GM21526 (cell line): ENCODE results near the gene HEY2.

ENCODE experiments used
- ATAC-seq: cut with Tn5 transposase; IDR thresholded peaks from one replicate; pipeline ENCODE4 v1.9.1; 2021; ENCODE audit warnings: moderate library complexity; ENCODE audit not compliant: unreplicated experiment, low FRiP score

HEY2 gene

DNA sequence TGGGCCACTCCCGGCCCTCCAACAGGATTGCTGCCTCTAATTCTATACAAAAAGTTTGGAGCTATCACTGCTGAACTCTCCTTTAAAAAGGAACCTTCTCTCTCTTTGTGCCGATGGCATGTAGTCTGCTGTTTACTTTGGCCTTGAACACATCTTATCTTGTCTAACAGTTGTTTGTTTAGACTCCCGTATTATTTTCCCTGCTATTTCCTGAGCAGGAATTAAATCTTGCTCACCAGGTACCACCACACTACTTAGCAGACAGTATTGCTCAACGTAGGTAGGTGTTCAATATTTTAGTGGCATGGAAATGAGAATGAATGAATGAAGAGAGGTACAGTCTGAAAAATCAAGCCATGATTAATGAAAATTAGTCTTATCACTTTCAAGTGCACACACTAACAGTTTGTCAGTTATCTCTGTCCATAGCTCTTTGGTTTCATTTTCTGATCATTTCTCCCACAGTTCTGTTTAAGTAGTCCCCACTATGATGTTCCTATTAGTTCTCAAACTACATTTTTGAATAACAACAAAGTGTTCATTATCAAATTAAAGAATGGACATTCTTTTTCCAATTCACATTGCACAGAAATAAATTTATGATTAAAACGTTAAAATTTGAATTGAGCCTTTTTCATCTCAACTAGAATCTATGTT is 6.8 kb upstream of the HEY2 start:
- ATAC-seq: no peak

DNA sequence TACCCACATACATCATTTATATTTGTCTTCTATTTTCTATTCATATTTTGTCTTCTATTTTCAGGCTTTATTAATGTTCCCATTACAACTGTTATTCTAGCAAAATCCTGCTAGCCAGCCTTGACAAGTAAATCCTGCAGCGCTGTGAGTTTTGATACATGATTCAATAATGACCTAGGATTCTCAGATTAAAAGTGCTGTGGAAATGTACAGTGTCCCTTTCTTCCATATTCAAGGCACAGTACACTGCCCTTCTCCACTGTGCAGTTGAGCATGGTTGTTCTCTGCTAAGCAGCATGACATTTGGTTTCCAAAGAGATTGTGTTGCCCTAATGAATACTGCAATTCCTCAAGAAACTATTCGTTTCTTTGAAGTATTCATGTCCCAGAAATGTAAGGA is 5.8 kb upstream of the HEY2 start:
- no peak for ATAC-seq

GRCh38 chr6:125745281-125746018 is 4.0 kb upstream of the HEY2 start:
- no peak for ATAC-seq

DNA sequence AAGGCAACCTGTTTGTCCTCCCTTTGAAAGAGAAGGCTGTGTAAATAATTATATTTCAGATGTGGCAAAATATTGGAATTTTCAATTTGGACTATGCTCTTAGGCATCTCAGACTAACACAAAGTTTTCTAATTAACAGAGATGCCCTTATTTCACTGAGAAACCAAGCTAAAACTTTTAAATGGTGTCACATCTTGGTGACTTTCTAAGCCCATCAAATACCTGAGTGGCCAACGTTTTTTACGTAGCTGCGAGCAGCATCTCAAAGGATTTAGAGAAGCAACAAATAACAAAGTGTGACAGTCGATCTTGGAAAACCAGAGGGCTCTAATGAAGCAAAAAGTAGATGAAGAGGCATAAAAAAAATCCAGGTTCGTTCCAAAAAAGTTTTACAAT is 3.4 kb upstream of the HEY2 start:
- no peak for ATAC-seq

DNA sequence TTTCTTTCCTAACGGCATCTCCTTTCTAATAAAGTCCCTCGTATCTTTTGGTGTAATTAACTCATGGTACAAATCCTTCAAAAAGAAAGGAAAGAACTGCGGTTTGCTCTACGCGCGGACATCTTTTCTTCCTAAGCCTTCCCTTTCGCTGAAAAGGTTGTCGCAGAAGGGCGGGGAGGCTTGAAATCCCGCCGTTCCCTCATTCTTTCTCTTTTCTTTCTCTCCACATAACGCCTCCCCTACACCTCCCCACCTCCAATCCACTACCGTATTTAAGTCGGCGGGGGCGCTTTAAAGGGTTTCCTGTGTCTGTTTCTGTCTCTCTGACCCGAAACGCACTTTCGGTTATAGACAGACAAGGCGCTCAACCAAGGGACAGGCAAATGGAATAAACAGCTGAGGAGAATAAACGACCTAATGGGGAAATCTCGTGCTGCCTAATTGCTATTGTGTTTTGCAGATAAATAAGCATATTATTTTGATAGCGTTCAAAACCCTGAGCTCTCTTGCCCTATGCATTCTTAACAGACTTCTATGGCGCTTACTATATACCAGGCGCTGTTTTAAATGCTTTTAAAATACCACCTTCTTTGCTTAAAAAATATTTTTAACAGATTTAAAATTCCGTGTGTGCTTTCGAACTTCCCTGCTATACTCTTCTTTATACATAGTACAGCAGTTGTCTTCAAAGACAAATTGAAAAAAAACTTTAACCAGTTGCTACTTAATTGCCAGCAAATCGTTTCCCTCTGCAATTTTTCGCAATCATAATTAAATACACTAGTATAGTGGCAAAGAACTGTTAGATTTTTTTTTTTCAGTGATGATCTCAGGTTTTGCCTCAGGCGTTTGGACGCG is 2.5 kb upstream of the HEY2 start:
- ATAC-seq: peak; percentile 66

GRCh38 chr6:125747589-125748405 is 1.6 kb upstream of the HEY2 start:
- peak; percentile 25 for ATAC-seq

GRCh38 chr6:125748406-125749172 is 843 bp upstream of the HEY2 start:
- ATAC-seq: no peak

- no peak for ATAC-seq
Observed at GRCh38 chr6:125749865-125750691, 646 bp downstream of the HEY2 start.

- ATAC-seq: no peak
Observed at GRCh38 chr6:125750692-125751333, 1.4 kb downstream of the HEY2 start.

- no peak for ATAC-seq
Observed at GRCh38 chr6:125751334-125751916, 2.0 kb downstream of the HEY2 start.

DNA sequence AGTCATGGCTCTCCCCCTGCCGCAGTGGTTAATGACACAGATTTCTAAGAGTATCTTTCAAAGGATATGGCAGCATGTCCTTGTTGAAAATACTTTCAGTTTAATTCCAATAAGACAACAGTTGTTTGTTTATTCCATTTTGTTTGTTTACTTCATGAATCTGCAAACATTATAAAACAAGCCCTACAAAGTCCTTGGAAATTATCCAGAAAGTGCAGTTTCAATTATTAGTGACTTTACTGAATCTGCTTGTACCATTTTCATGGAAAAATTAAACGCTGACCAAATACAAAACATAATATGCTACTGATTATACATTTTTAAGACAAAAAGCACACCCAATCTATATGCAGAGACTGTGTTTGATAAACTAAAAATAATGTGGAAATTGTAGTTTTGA is 3.3 kb downstream of the HEY2 start:
- ATAC-seq: no peak

DNA sequence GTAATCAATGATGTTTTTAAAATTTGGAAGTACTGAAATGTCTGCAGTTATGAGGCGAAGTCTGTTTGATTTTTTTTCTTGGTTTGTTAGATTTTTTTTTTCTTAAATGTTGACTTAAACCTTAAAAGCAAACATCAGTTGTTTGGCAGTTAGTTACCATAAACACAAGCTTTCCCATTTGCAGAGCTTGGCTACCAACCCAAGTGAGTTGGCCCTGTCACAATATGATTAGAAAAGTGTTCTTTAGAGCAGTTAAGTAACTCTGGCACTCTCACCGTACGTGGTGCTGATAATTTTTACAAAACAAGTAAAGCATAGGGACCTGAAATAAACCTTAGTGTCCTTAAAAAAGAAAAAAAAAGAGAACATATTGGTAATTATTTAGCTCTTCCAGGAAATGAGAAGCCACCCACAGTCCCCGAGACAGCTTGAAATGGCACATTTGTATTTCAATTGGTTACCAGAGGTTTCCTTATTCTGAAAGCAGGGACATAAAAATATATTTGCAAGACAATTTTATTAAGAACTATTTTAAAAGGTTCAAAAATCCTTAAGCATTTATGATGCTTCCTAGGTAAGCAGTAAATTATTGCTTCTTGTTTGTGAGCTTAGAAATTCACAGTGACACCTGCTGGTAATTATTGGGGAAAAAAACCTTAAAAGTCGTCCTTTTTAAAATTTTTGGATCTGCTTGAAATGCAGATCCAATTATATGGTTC is 3.9 kb downstream of the HEY2 start:
- no peak for ATAC-seq

GRCh38 chr6:125753937-125754259 is 4.5 kb downstream of the HEY2 start:
- ATAC-seq: no peak

DNA sequence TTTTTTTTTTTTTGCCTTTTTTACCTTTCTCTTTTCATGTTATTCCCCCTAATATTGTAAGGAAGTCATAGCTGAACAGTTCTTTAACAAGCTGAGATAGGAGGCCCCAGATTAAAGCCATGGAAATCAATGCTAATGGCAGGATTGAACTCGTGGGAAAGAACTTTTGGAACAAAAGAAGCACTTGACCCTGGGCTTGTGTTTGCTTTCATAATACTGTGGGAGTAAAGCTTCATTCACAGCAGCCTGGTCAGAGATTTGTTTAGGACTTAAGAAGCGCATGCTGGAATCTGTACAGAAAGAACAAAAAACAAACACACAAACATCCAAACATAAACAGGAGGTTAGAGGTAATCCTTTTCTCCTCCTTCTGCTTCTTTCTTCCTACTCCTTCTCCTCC is 5.1 kb downstream of the HEY2 start:
- ATAC-seq: no peak

DNA sequence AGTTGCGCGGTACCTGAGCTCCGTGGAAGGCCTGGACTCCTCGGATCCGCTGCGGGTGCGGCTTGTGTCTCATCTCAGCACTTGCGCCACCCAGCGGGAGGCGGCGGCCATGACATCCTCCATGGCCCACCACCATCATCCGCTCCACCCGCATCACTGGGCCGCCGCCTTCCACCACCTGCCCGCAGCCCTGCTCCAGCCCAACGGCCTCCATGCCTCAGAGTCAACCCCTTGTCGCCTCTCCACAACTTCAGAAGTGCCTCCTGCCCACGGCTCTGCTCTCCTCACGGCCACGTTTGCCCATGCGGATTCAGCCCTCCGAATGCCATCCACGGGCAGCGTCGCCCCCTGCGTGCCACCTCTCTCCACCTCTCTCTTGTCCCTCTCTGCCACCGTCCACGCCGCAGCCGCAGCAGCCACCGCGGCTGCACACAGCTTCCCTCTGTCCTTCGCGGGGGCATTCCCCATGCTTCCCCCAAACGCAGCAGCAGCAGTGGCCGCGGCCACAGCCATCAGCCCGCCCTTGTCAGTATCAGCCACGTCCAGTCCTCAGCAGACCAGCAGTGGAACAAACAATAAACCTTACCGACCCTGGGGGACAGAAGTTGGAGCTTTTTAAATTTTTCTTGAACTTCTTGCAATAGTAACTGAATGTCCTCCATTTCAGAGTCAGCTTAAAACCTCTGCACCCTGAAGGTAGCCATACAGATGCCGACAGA is 9.9 kb downstream of the HEY2 start:
- ATAC-seq: no peak

DNA sequence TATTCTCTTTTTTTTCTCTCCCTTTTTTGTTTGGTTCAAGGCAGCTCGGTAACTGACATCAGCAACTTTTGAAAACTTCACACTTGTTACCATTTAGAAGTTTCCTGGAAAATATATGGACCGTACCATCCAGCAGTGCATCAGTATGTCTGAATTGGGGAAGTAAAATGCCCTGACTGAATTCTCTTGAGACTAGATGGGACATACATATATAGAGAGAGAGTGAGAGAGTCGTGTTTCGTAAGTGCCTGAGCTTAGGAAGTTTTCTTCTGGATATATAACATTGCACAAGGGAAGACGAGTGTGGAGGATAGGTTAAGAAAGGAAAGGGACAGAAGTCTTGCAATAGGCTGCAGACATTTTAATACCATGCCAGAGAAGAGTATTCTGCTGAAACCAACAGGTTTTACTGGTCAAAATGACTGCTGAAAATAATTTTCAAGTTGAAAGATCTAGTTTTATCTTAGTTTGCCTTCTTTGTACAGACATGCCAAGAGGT is 10.6 kb downstream of the HEY2 start:
- no peak for ATAC-seq

GRCh38 chr6:125764121-125764671 is 14.8 kb downstream of the HEY2 start:
- no peak for ATAC-seq
